Adrenal gland (tissue), 12 donors: ENCODE measurements around the gene CACHD1. TPM values are rescaled to one million over a fixed set of nuclear protein-coding genes. Genes with fewer than 3 reads are reported as not detected.

Experiments used
- DNase-seq, 7 donors: peaks; one replicate each; pipeline ENCODE4 v3.0.0-alpha.2; 2019 to 2020
- H3K27ac ChIP-seq, 5 donors: fragments of 200-600 bp; sonication (generic) in 4 of 5; 1 replicate in 3 of 5; 2 replicates in 2 of 5; pipeline versions ENCODE4 v1.5.1 to v1.8.0; 2016 to 2020; ENCODE audit warnings: mild to moderate bottlenecking in 1 of 5
- H3K27me3 ChIP-seq: fragments of 200-600 bp; 2 replicates; pipeline ENCODE4 v1.8.0; 2021
- H3K36me3 ChIP-seq, 2 donors: fragments of 200-600 bp; replicated peaks in 1 of 2; 1 replicate in 1 of 2; 2 replicates in 1 of 2; pipeline versions ENCODE4 v1.5.1 to v1.8.0; 2018 to 2022
- H3K4me1 ChIP-seq, 2 donors: fragments of 200-600 bp; replicated peaks in 1 of 2; 1 replicate in 1 of 2; 2 replicates in 1 of 2; pipeline versions ENCODE4 v1.5.1 to v1.8.0; 2018 to 2021
- H3K4me3 ChIP-seq, 4 donors: fragments of 200-600 bp; sonication (generic) in 3 of 4; one replicate each; pipeline ENCODE4 v1.5.1; 2016 to 2018
- H3K9me3 ChIP-seq, 3 donors: fragments of 200-600 bp; sonication (generic) in 1 of 3; replicated peaks in 1 of 3; 1 replicate in 2 of 3; 2 replicates in 1 of 3; pipeline versions ENCODE4 v1.5.1 to v1.8.0; 2016 to 2021
- POLR2A ChIP-seq, 2 donors: fragments of 450-650 bp; IDR thresholded peaks; one replicate each; pipeline ENCODE4 v1.6.1; 2017; ENCODE audit warnings: antibody characterized with exemption in 2 of 2, mild to moderate bottlenecking in 2 of 2, moderate library complexity in 1 of 2
- WGBS, 4 donors: extraction: QIAGEN DNeasy Blood & Tissue Kit in 2 of 4; methylation state at CpG; one replicate each; pipeline versions ENCODE4 v1.1.5 to v1.1.7; 2013 to 2017; 5-methylcytosine and 5-hydroxymethylcytosine counted together
- intact Hi-C, 2 donors: fragments of 100-400 bp; cut with DNase I; formaldehyde crosslinking; loops; one replicate each; pipeline versions ENCODE4 v1.14.1 to v1.15.0; 2022 to 2023
- polyA plus RNA-seq, 3 donors: library from polyadenylated mRNA; stranded (reverse); fragments of 200-250 nt in 2 of 3; fragments of 350-450 nt in 1 of 3; fragmentation: Illumina TruSeq in 1 of 3; extraction: RNeasy Lipid Tissue Mini Kit (QIAGEN cat#74804) in 1 of 3; gene quantifications; one replicate each; pipeline ENCODE4 v1.2.3, GENCODE V29; 2013 to 2014
- total RNA-seq, 9 donors: library from RNA; depleted of rRNA in 4 of 9; stranded (reverse); fragments of >200 nt in 4 of 9; fragments of 120-200 nt in 1 of 9; fragmentation: NEBNext Ultra II Directional in 1 of 9; extraction: Animal tissue kit (Norgen Biotek cat#: 25700) in 1 of 9; gene quantifications; one replicate each; pipeline versions ENCODE4 v1.1.0 to v1.2.4, GENCODE V29; 2013 to 2023
- TF ChIP-seq, protein P1 (sequence below), 6 experiments: fragments of 450-650 bp in 4 of 6; fragments of 200-600 bp in 2 of 6; sonication (generic) in 1 of 6; IDR thresholded peaks; 1 replicate in 5 of 6; 2 replicates in 1 of 6; pipeline versions ENCODE4 v1.5.1 to v1.8.0; 2016 to 2021; ENCODE audit warnings: antibody characterized with exemption in 6 of 6, mild to moderate bottlenecking in 2 of 6, moderate library complexity in 1 of 6
- donor health status: healthy with polysubstance abuse.
- donor health status: Bipolar disorder and iron deficiency.
- donor health status: DM: yes; HTN: yes; CAD: no.
- donor health status: DM: no; HTN: no; CAD: no.
- donor health status: DM: no; HTN: no; CAD: no.
- donor health status: DM: yes; HTN: yes; CAD: no.

CACHD1 gene
- total and polyA plus RNA-seq, 12 donors, result 14.8 to 43.1 (median 24.0) TPM

DNA sequence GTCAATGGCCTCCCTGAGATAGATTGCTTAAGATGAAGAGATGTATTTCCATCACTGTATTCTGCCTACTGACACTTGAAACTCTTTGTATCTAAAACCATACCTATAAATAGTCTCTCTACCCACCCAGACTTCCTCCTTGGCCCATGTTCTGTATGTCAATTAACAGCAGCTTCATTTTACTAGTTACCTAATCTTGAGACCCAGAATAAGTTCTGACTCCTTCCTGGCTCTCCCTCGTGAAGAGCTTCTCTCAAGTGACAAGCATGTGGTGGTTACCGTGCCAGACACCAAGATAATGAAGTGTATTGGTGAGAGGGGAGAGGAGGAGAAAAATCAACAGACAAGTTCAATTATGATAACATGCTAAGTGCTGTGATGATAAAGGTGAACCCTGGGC, 146.1 kb downstream of the CACHD1 start:
- H3K4me3 ChIP-seq, result no peak overlapping the region
- H3K27me3 ChIP-seq, result no peaks in the 10 kb centered on the region
- no peak for TF ChIP-seq POLR2A (IDR thresholded peaks at IDR 0.05)
- TF ChIP-seq, protein P1, sequence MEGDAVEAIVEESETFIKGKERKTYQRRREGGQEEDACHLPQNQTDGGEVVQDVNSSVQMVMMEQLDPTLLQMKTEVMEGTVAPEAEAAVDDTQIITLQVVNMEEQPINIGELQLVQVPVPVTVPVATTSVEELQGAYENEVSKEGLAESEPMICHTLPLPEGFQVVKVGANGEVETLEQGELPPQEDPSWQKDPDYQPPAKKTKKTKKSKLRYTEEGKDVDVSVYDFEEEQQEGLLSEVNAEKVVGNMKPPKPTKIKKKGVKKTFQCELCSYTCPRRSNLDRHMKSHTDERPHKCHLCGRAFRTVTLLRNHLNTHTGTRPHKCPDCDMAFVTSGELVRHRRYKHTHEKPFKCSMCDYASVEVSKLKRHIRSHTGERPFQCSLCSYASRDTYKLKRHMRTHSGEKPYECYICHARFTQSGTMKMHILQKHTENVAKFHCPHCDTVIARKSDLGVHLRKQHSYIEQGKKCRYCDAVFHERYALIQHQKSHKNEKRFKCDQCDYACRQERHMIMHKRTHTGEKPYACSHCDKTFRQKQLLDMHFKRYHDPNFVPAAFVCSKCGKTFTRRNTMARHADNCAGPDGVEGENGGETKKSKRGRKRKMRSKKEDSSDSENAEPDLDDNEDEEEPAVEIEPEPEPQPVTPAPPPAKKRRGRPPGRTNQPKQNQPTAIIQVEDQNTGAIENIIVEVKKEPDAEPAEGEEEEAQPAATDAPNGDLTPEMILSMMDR (IDR thresholded peaks at IDR 0.05), result no peak
- H3K27ac ChIP-seq, result no peak overlapping the region
- WGBS, 4 donors, result 76 to 80% (median 79%) methylated on average over 2 of the region's 2 CpGs
- intact Hi-C loops, result no loop called here
- no peaks in the 10 kb centered on the region for H3K4me1 ChIP-seq
- H3K9me3 ChIP-seq, result no peaks in the 10 kb centered on the region
- H3K36me3 ChIP-seq, result no peaks in the 10 kb centered on the region
- no peak for DNase-seq

DNA sequence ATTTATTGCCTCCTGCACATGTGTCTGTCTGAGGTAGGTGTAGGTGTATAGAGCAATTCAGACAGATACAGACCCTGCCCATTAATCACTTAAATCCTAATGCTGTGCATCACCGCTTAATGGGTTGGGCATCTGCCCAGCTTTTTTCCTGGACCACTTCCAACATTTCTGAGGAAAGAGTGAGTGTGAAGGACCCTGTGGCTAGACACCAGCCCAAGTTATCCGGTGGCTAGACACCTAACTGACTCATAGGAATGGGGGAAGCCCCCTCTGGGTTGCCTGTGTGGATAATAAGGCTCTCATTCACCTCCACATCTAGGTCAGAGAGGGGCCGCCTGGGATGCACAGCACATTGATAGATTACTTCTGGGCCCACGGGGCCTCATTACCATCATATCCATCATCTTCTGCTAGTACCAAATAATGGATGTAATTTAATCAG, 153.8 kb downstream of the CACHD1 start:
- no peak overlapping the region for H3K4me3 ChIP-seq
- H3K27me3 ChIP-seq, result no peaks in the 10 kb centered on the region
- WGBS, 4 donors, result 29 to 49% (median 40%) methylated on average over 3 to 4 of the region's 4 CpGs
- H3K4me1 ChIP-seq, result peaks cover 13 to 19% of the 10 kb centered on the region in 2 donors
- no peak overlapping the region for H3K27ac ChIP-seq
- intact Hi-C loops, result no loop called here
- TF ChIP-seq POLR2A (IDR thresholded peaks at IDR 0.05), result no peak
- TF ChIP-seq, protein P1 (IDR thresholded peaks at IDR 0.05), result no peak
- no peaks in the 10 kb centered on the region for H3K36me3 ChIP-seq
- no peaks in the 10 kb centered on the region for H3K9me3 ChIP-seq
- DNase-seq, result peak; percentile 32 to 62 (median 40)

DNA sequence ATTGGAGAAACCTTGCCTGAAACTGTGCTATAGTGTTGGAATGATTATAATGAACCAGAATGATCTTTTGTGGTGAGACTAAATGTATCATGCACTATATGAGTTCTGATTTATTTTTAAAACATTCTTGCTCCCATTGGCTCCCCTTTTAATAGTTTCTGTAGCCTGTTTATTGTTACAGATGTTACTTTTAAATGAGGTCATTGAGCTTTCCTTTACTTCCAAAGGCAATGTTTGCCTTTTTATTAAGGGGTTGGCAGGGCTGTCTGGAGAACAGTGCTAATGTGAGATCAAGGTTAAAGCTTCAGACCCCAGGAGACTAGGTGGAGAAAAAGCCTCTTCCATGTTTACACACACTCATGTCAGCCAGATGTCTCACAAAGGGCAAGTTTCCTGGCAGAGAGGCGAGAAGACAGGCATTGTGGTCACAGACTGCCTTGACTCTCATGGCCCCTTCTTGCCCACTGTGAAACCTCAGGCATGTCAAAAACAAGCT, 154.3 kb downstream of the CACHD1 start:
- no peak overlapping the region for H3K27ac ChIP-seq
- WGBS, 4 donors, result 25 to 54% (median 28%) methylated on average over 1 of the region's 1 CpG

DNA sequence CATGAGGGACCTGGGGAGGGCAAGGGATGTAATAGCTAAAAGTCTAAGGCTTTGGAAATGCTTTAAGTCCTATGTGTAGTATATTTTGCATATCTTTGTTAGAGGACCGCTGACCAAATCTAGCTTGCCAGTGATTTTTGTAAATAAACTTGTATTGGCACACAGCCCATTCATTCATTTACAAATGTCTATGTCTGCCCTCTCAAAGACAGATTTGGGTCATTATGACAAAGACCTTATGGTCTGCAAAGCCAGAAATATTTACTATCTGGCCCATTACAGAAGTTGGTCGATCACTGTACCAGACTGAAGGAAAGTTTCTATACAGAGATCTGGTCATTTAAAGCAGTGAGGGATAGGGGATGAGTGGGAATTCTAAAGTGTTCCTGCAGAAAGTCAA, 154.9 kb downstream of the CACHD1 start:
- intact Hi-C loops, result no loop called here
- H3K36me3 ChIP-seq, result no peaks in the 10 kb centered on the region
- no peak for TF ChIP-seq POLR2A (IDR thresholded peaks at IDR 0.05)
- TF ChIP-seq, protein P1 (IDR thresholded peaks at IDR 0.05), result no peak
- peaks cover 13 to 19% of the 10 kb centered on the region in 2 donors for H3K4me1 ChIP-seq
- no peak overlapping the region for H3K4me3 ChIP-seq
- H3K27me3 ChIP-seq, result no peaks in the 10 kb centered on the region
- WGBS, 4 donors, result 16 to 30% (median 25%) methylated on average over 2 of the region's 2 CpGs
- no peak for DNase-seq
- no peaks in the 10 kb centered on the region for H3K9me3 ChIP-seq
- H3K27ac ChIP-seq, result no peak overlapping the region

More for the DNA sequence above, 154.3 kb downstream of the CACHD1 start:
- TF ChIP-seq, protein P1 (IDR thresholded peaks at IDR 0.05), result no peak
- TF ChIP-seq POLR2A (IDR thresholded peaks at IDR 0.05), result no peak
- H3K4me3 ChIP-seq, result no peak overlapping the region
- H3K4me1 ChIP-seq, result peaks cover 13 to 19% of the 10 kb centered on the region in 2 donors
- no peaks in the 10 kb centered on the region for H3K36me3 ChIP-seq
- H3K9me3 ChIP-seq, result no peaks in the 10 kb centered on the region
- DNase-seq, result peak in 1 of 7 donors; percentile 21
- intact Hi-C loops, result no loop called here
- H3K27me3 ChIP-seq, result no peaks in the 10 kb centered on the region
